A673 (cell line): ENCODE results near the gene ANGPTL2. TPM values are rescaled to one million over a fixed set of nuclear protein-coding genes. Genes with fewer than 3 reads are reported as not detected.

Experiments
- BruUV-seq: library from RNA; stranded (reverse); fragments of 400-500 nt; replicated peaks from 2 replicates; lab custom pipeline; 2021; lab: Mats Ljungman, UMichigan
- CTCF ChIA-PET: fragments of 300-600 bp; sonication (Branson Sonifier 250); formaldehyde crosslinking; loops from one replicate; lab custom pipeline; 2022; ENCODE audit warnings: antibody characterized with exemption; lab: Charles Lee
- POLR2A ChIA-PET: fragments of 300-600 bp; sonication (Branson Sonifier 250); formaldehyde crosslinking; loops from one replicate; lab custom pipeline; 2022; ENCODE audit warnings: antibody characterized with exemption; ENCODE audit not compliant: low non-redundant PET; lab: Charles Lee
- DNase-seq: peaks from one replicate; pipeline ENCODE4 v3.0.0-alpha.2; 2015; ENCODE audit warnings: low spot score
- H3K27ac ChIP-seq: fragments of 200-600 bp; sonication (generic); 2 replicates; pipeline ENCODE4 v1.5.1; 2016; ENCODE audit warnings: mixed run types, low read depth, mild to moderate bottlenecking, mixed read lengths, antibody characterized with exemption, low read length; ENCODE audit not compliant: poor library complexity, severe bottlenecking
- H3K27me3 ChIP-seq: fragments of 200-600 bp; sonication (generic); replicated peaks from 2 replicates; pipeline ENCODE4 v1.6.1; 2017; ENCODE audit warnings: mixed run types, low read depth, mild to moderate bottlenecking, mixed read lengths, antibody characterized with exemption, low read length; ENCODE audit not compliant: insufficient read depth, poor library complexity
- H3K36me3 ChIP-seq: fragments of 200-600 bp; sonication (generic); 2 replicates; pipeline ENCODE4 v1.6.1; 2016; ENCODE audit warnings: mixed run types, mild to moderate bottlenecking, mixed read lengths, antibody characterized with exemption, low read length; ENCODE audit not compliant: insufficient read depth, poor library complexity, severe bottlenecking
- H3K4me1 ChIP-seq: fragments of 200-600 bp; sonication (generic); 2 replicates; pipeline ENCODE4 v1.6.1; 2017; ENCODE audit warnings: mixed run types, mild to moderate bottlenecking, mixed read lengths, antibody characterized with exemption, low read length; ENCODE audit not compliant: insufficient read depth, poor library complexity, severe bottlenecking
- H3K4me3 ChIP-seq: fragments of 200-600 bp; sonication (generic); 2 replicates; pipeline ENCODE4 v1.5.1; 2016; ENCODE audit warnings: low read depth, mixed run types, mild to moderate bottlenecking, mixed read lengths, low read length; ENCODE audit not compliant: poor library complexity, severe bottlenecking
- H3K9me3 ChIP-seq: fragments of 200-600 bp; sonication (generic); 2 replicates; pipeline ENCODE4 v1.6.1; 2016; ENCODE audit warnings: mixed run types, low read depth, mild to moderate bottlenecking, mixed read lengths, antibody characterized with exemption, low read length; ENCODE audit not compliant: poor library complexity, severe bottlenecking
- CTCF ChIP-seq: fragments of 300-800, 200-600 bp; sonication (generic); conservative IDR thresholded peaks from 2 replicates; pipeline ENCODE4 v1.5.1; 2017; ENCODE audit warnings: low read depth, mild to moderate bottlenecking, antibody characterized with exemption, low read length, moderate library complexity, mixed read lengths
- EZH2 ChIP-seq: fragments of 200-600 bp; sonication (generic); IDR thresholded peaks from 2 replicates; pipeline ENCODE4 v1.6.1; 2017; ENCODE audit warnings: borderline replicate concordance, low read depth, mild to moderate bottlenecking, mixed read lengths, antibody characterized with exemption, low read length; ENCODE audit not compliant: poor library complexity, severe bottlenecking
- intact Hi-C: fragments of 100-400 bp; cut with micrococcal nuclease; formaldehyde crosslinking; loops from one replicate; pipeline ENCODE4 v1.10.0; 2022; ENCODE audit not compliant: unreplicated experiment
- total RNA-seq: library from RNA; stranded (reverse); gene quantifications from 2 replicates; pipeline ENCODE4 v1.2.3, GENCODE V29; 2021

ANGPTL2 gene
- total RNA-seq, 1 experiment from 2014 or later = 2.5 TPM

- Histone ChIP-seq H3K27ac (no peak overlapping the region), H3K27me3 (no peaks in the 10 kb centered on the region), H3K4me3 (no peak overlapping the region), H3K36me3 (no peaks in the 10 kb centered on the region), H3K9me3 (no peaks in the 10 kb centered on the region), H3K4me1 (no peaks in the 10 kb centered on the region)
- no peak for DNase-seq
- ChIA-PET CTCF (no interaction called here), POLR2A (no interaction called here)
- BruUV-seq = no TSS peak
- intact Hi-C loops = no loop called here
- TF ChIP-seq EZH2 = no peak
- TF ChIP-seq CTCF = no peak
These were observed 40.9 kb downstream of the ANGPTL2 start for GRCh38 chr9:127081250-127082185.

- intact Hi-C loops = no loop called here
- Histone ChIP-seq H3K27me3 (no peaks in the 10 kb centered on the region), H3K9me3 (no peaks in the 10 kb centered on the region), H3K36me3 (no peaks in the 10 kb centered on the region), H3K4me3 (no peak overlapping the region), H3K27ac (no peak overlapping the region), H3K4me1 (no peaks in the 10 kb centered on the region)
- no TSS peak for BruUV-seq
- CTCF ChIA-PET = no interaction called here
- TF ChIP-seq CTCF (no peak), EZH2 (no peak)
- no peak for DNase-seq
- POLR2A ChIA-PET = no interaction called here
These were observed 42.8 kb downstream of the ANGPTL2 start for GRCh38 chr9:127079446-127080140.

- ChIA-PET CTCF (no interaction called here), POLR2A (no interaction called here)
- DNase-seq = no peak
- H3K9me3 ChIP-seq = no peaks in the 10 kb centered on the region
- H3K4me3 ChIP-seq = no peak overlapping the region
- no peak overlapping the region for H3K27ac ChIP-seq
- intact Hi-C loops = no loop called here
- H3K27me3 ChIP-seq = no peaks in the 10 kb centered on the region
- no TSS peak for BruUV-seq
- no peak for TF ChIP-seq EZH2
- TF ChIP-seq CTCF = no peak
- H3K36me3 ChIP-seq = no peaks in the 10 kb centered on the region
- no peaks in the 10 kb centered on the region for H3K4me1 ChIP-seq
These were observed 43.4 kb downstream of the ANGPTL2 start for GRCh38 chr9:127078988-127079387.
